HUES6 (cell line): Measurements from ENCODE around the gene KCNAB1.

ENCODE experiments used
- H3K27ac ChIP-seq: 2 replicates; pipeline ENCODE4 v1.7.0; 2013; ENCODE audit warnings: low read depth, mild to moderate bottlenecking, low read length, inconsistent platforms
- H3K27me3 ChIP-seq: 2 replicates; pipeline ENCODE4 v1.6.1; 2013; ENCODE audit warnings: low read length; ENCODE audit not compliant: control insufficient read depth, insufficient read depth
- H3K36me3 ChIP-seq: 2 replicates; pipeline ENCODE4 v1.6.1; 2013; ENCODE audit warnings: low read length; ENCODE audit not compliant: control insufficient read depth, insufficient read depth
- H3K4me1 ChIP-seq: 2 replicates; pipeline ENCODE4 v1.6.1; 2013; ENCODE audit warnings: low read length; ENCODE audit not compliant: control insufficient read depth, insufficient read depth
- H3K4me3 ChIP-seq: 2 replicates; pipeline ENCODE4 v1.5.1; 2013; ENCODE audit warnings: low read depth, low read length
- H3K9ac ChIP-seq: one replicate; pipeline ENCODE4 v1.6.1; 2013; ENCODE audit warnings: mild to moderate bottlenecking, low read length
- H3K9me3 ChIP-seq: 2 replicates; pipeline ENCODE4 v1.6.1; 2013; ENCODE audit warnings: low read depth, low read length; ENCODE audit not compliant: control insufficient read depth, insufficient read depth

The KCNAB1 gene

GRCh38 chr3:156433138-156433537 is 312.8 kb downstream of the KCNAB1 start:
- Histone ChIP-seq H3K36me3 (no peaks in the 10 kb centered on the region), H3K27ac (no peak overlapping the region), H3K9ac (no peak overlapping the region), H3K27me3 (no peaks in the 10 kb centered on the region), H3K9me3 (no peaks in the 10 kb centered on the region), H3K4me3 (no peak overlapping the region), H3K4me1 (no peaks in the 10 kb centered on the region)

GRCh38 chr3:156433910-156434309 is 313.5 kb downstream of the KCNAB1 start:
- H3K36me3 ChIP-seq, result no peaks in the 10 kb centered on the region
- H3K9me3 ChIP-seq, result no peaks in the 10 kb centered on the region
- no peak overlapping the region for H3K27ac ChIP-seq
- no peaks in the 10 kb centered on the region for H3K4me1 ChIP-seq
- no peak overlapping the region for H3K4me3 ChIP-seq
- H3K27me3 ChIP-seq, result no peaks in the 10 kb centered on the region
- no peak overlapping the region for H3K9ac ChIP-seq

- no peaks in the 10 kb centered on the region for H3K36me3 ChIP-seq
- H3K9ac ChIP-seq, result no peak overlapping the region
- H3K9me3 ChIP-seq, result no peaks in the 10 kb centered on the region
- no peaks in the 10 kb centered on the region for H3K4me1 ChIP-seq
- H3K27me3 ChIP-seq, result no peaks in the 10 kb centered on the region
- no peak overlapping the region for H3K27ac ChIP-seq
- H3K4me3 ChIP-seq, result no peak overlapping the region
Observed at GRCh38 chr3:156434921-156435320, 314.5 kb downstream of the KCNAB1 start.

GRCh38 chr3:156443079-156443478 is 322.7 kb downstream of the KCNAB1 start:
- Histone ChIP-seq H3K27ac (no peak overlapping the region), H3K27me3 (no peaks in the 10 kb centered on the region), H3K9ac (no peak overlapping the region), H3K4me3 (no peak overlapping the region), H3K9me3 (no peaks in the 10 kb centered on the region), H3K4me1 (no peaks in the 10 kb centered on the region; the same call in 1 of the 2 replicates), H3K36me3 (no peaks in the 10 kb centered on the region)

- Histone ChIP-seq H3K27me3 (no peaks in the 10 kb centered on the region), H3K36me3 (no peaks in the 10 kb centered on the region), H3K4me3 (no peak overlapping the region), H3K4me1 (no peaks in the 10 kb centered on the region; the same call in 1 of the 2 replicates), H3K9me3 (no peaks in the 10 kb centered on the region), H3K9ac (no peak overlapping the region), H3K27ac (no peak overlapping the region)
Observed at GRCh38 chr3:156445117-156446090, 325.0 kb downstream of the KCNAB1 start.

GRCh38 chr3:156448300-156448699 is 327.9 kb downstream of the KCNAB1 start:
- Histone ChIP-seq H3K27me3 (no peaks in the 10 kb centered on the region), H3K9ac (no peak overlapping the region), H3K9me3 (no peaks in the 10 kb centered on the region), H3K36me3 (no peaks in the 10 kb centered on the region), H3K4me3 (no peak overlapping the region), H3K27ac (no peak overlapping the region), H3K4me1 (no peaks in the 10 kb centered on the region; the same call in 1 of the 2 replicates)

GRCh38 chr3:156449710-156450574 is 329.6 kb downstream of the KCNAB1 start:
- no peaks in the 10 kb centered on the region; the same call in 1 of the 2 replicates for H3K4me1 ChIP-seq
- no peaks in the 10 kb centered on the region for H3K9me3 ChIP-seq
- no peak overlapping the region for H3K27ac ChIP-seq
- H3K27me3 ChIP-seq, result no peaks in the 10 kb centered on the region
- H3K36me3 ChIP-seq, result no peaks in the 10 kb centered on the region
- no peak overlapping the region for H3K9ac ChIP-seq
- no peak overlapping the region for H3K4me3 ChIP-seq

- H3K36me3 ChIP-seq, result no peaks in the 10 kb centered on the region
- H3K27ac ChIP-seq, result peak overlapping the region; percentile 23; the same call in 1 of the 2 replicates
- no peaks in the 10 kb centered on the region for H3K27me3 ChIP-seq
- H3K9me3 ChIP-seq, result no peaks in the 10 kb centered on the region
- no peak overlapping the region for H3K4me3 ChIP-seq
- peaks cover 29% of the 10 kb centered on the region for H3K4me1 ChIP-seq
- no peak overlapping the region for H3K9ac ChIP-seq
Observed at GRCh38 chr3:156455839-156456238, 335.5 kb downstream of the KCNAB1 start.

- Histone ChIP-seq H3K4me3 (no peak overlapping the region), H3K27ac (peak overlapping the region; percentile 78), H3K9me3 (no peaks in the 10 kb centered on the region), H3K9ac (peak overlapping the region; percentile 26), H3K4me1 (peaks cover 29% of the 10 kb centered on the region), H3K36me3 (no peaks in the 10 kb centered on the region), H3K27me3 (no peaks in the 10 kb centered on the region)
Observed at GRCh38 chr3:156456771-156457224, 336.4 kb downstream of the KCNAB1 start.

- H3K4me3 ChIP-seq, result no peak overlapping the region
- no peaks in the 10 kb centered on the region for H3K9me3 ChIP-seq
- H3K36me3 ChIP-seq, result no peaks in the 10 kb centered on the region
- H3K4me1 ChIP-seq, result peaks cover 46% of the 10 kb centered on the region
- no peak overlapping the region for H3K27ac ChIP-seq
- H3K9ac ChIP-seq, result no peak overlapping the region
- no peaks in the 10 kb centered on the region for H3K27me3 ChIP-seq
Observed at GRCh38 chr3:156459434-156459833, 339.1 kb downstream of the KCNAB1 start.
